GM12878 (cell line): ENCODE data around the gene CDKN2B. TPM values are rescaled to one million over a fixed set of nuclear protein-coding genes. Genes with fewer than 3 reads are reported as not detected.

Experiments
- ATAC-seq: fragments of 200-7000 bp; cut with Tn5 transposase; 3 replicates; pipeline ENCODE4 v1.9.1; 2020; ENCODE audit warnings: mild to moderate bottlenecking, moderate library complexity
- BruUV-seq: library from RNA; stranded (reverse); fragments of 400-500 nt; replicated peaks from 2 replicates; lab custom pipeline; 2021; lab: Mats Ljungman, UMichigan
- CTCF ChIA-PET: fragments of 300-600 bp; sonication (Branson Sonifier 250); formaldehyde crosslinking; extraction: SDS; loops from one replicate; lab custom pipeline; 2021; ENCODE audit warnings: inconsistent platforms; lab: Yijun Ruan, JAX
- POLR2A ChIA-PET: fragments of 350-600 bp; formaldehyde crosslinking; extraction: SDS; loops from one replicate; lab custom pipeline; 2021; ENCODE audit warnings: inconsistent platforms; lab: Charles Lee
- RAD21 ChIA-PET: fragments of 300-600 bp; sonication (Branson Sonifier 250); formaldehyde crosslinking; loops from one replicate; lab custom pipeline; 2023; ENCODE audit warnings: antibody characterized with exemption; ENCODE audit not compliant: unreplicated experiment; lab: Charles Lee
- SMC1A ChIA-PET: fragments of 300-600 bp; sonication (Branson Sonifier 250); formaldehyde crosslinking; loops from one replicate; lab custom pipeline; 2023; ENCODE audit not compliant: unreplicated experiment, uncharacterized antibody; lab: Charles Lee
- DNase-seq: peaks from one replicate; pipeline ENCODE4 v3.0.0-alpha.2; 2011; ENCODE audit warnings: low read depth, low spot score
- FAIRE-seq: peaks from 3 replicates; lab custom pipeline; 2011; peaks lifted over from hg19 to GRCh38; lab: Jason Lieb, UNC
- H2AFZ ChIP-seq: 2 replicates; pipeline ENCODE4 v1.6.0; 2011; ENCODE audit warnings: low read depth, low read length, control low read depth; ENCODE audit not compliant: control insufficient read depth
- H3K27ac ChIP-seq: 2 replicates; pipeline ENCODE4 v1.5.1; 2011; ENCODE audit warnings: control low read depth; ENCODE audit not compliant: control insufficient read depth, insufficient read depth
- H3K27me3 ChIP-seq, 2 experiments: replicated peaks in 1 of 2; 2 replicates each; pipeline versions ENCODE4 v1.6.0 to v1.6.1; 2011; ENCODE audit warnings: low read length in 1 of 2; ENCODE audit not compliant: control insufficient read depth in 2 of 2, insufficient read depth in 2 of 2
- H3K36me3 ChIP-seq, 2 experiments: 2 replicates each; pipeline ENCODE4 v1.5.1; 2011; ENCODE audit warnings: low read length in 1 of 2; ENCODE audit not compliant: control insufficient read depth in 2 of 2, insufficient read depth in 2 of 2
- H3K4me1 ChIP-seq: 2 replicates; pipeline ENCODE4 v1.6.1; 2011; ENCODE audit warnings: mild to moderate bottlenecking, low read length, moderate library complexity, mixed read lengths; ENCODE audit not compliant: control insufficient read depth, insufficient read depth
- H3K4me2 ChIP-seq: 2 replicates; pipeline ENCODE4 v1.6.0; 2011; ENCODE audit warnings: control low read depth; ENCODE audit not compliant: control insufficient read depth, insufficient read depth
- H3K4me3 ChIP-seq: fragments of 200-600 bp; sonication (generic); 2 replicates; pipeline ENCODE4 v1.5.1; 2016
- H3K79me2 ChIP-seq: 2 replicates; pipeline ENCODE4 v1.6.0; 2011; ENCODE audit warnings: low read length; ENCODE audit not compliant: control insufficient read depth, insufficient read depth
- H3K9ac ChIP-seq: 2 replicates; pipeline ENCODE4 v1.8.0; 2011; ENCODE audit warnings: low read length, control low read depth, mixed read lengths; ENCODE audit not compliant: control insufficient read depth, insufficient read depth
- H3K9me3 ChIP-seq: replicated peaks from 3 replicates; pipeline ENCODE4 v1.5.1; 2011; ENCODE audit warnings: mild to moderate bottlenecking, low read length; ENCODE audit not compliant: control insufficient read depth, insufficient read depth
- H4K20me1 ChIP-seq: 2 replicates; pipeline ENCODE4 v1.6.0; 2011; ENCODE audit not compliant: control insufficient read depth, insufficient read depth
- BMI1 ChIP-seq: fragments of 450-650 bp; IDR thresholded peaks from 2 replicates; pipeline ENCODE4 v1.6.1; 2016; ENCODE audit warnings: mild to moderate bottlenecking, moderate library complexity, borderline replicate concordance
- CBFB ChIP-seq: IDR thresholded peaks from 2 replicates; pipeline ENCODE4 v1.6.1; 2016; ENCODE audit warnings: antibody characterized with exemption, low read depth
- CHD4 ChIP-seq: fragments of 200-600 bp; sonication (generic); IDR thresholded peaks from 2 replicates; pipeline ENCODE4 v1.6.1; 2016; ENCODE audit warnings: mild to moderate bottlenecking
- CTCF ChIP-seq, 3 experiments: IDR thresholded peaks in 2 of 3; conservative IDR thresholded peaks in 1 of 3; 2 replicates each; pipeline ENCODE4 v1.5.1; 2011; ENCODE audit warnings: low read depth in 3 of 3, low read length in 3 of 3, mild to moderate bottlenecking in 3 of 3, control low read depth in 2 of 3, moderate library complexity in 2 of 3, inconsistent platforms in 1 of 3, mixed read lengths in 1 of 3; ENCODE audit not compliant: control insufficient read depth in 2 of 3, insufficient read depth in 1 of 3; ENCODE audit errors: extremely low read depth in 1 of 3
- EP300 ChIP-seq, 2 experiments: fragments of 150-350 bp in 1 of 2; IDR thresholded peaks; 2 replicates each; pipeline ENCODE4 v1.6.1; 2011 to 2012; ENCODE audit warnings: low read depth in 2 of 2, low read length in 2 of 2, borderline replicate concordance in 1 of 2, improper control_type of control experiment in 1 of 2, inconsistent platforms in 1 of 2; ENCODE audit not compliant: control insufficient read depth in 1 of 2
- EZH2 ChIP-seq: IDR thresholded peaks from 2 replicates; pipeline ENCODE4 v1.6.1; 2012; ENCODE audit warnings: low read depth, mild to moderate bottlenecking, control low read depth, inconsistent platforms, low read length, borderline replicate concordance; ENCODE audit not compliant: control insufficient read depth
- JUND ChIP-seq: IDR thresholded peaks from 2 replicates; pipeline ENCODE4 v1.6.1; 2012; ENCODE audit warnings: low read depth, mild to moderate bottlenecking, low read length, improper control_type of control experiment, moderate library complexity
- NFIC ChIP-seq: IDR thresholded peaks from 2 replicates; pipeline ENCODE4 v1.6.1; 2012; ENCODE audit warnings: low read depth, mild to moderate bottlenecking, inconsistent platforms, low read length, moderate library complexity
- NR2F1 ChIP-seq: fragments of 450-650 bp; conservative IDR thresholded peaks from 2 replicates; pipeline ENCODE4 v1.6.1; 2017; ENCODE audit warnings: mild to moderate bottlenecking
- PBX3 ChIP-seq: IDR thresholded peaks from 2 replicates; pipeline ENCODE4 v1.6.1; 2011; ENCODE audit warnings: mild to moderate bottlenecking, low read depth, low read length, moderate library complexity; ENCODE audit not compliant: insufficient replicate concordance
- POLR2A ChIP-seq: IDR thresholded peaks from 2 replicates; pipeline ENCODE4 v1.6.1; 2011; ENCODE audit warnings: low read depth, mild to moderate bottlenecking, low read length
- POU2F2 ChIP-seq: IDR thresholded peaks from 3 replicates; pipeline ENCODE4 v1.6.1; 2011; ENCODE audit warnings: low read depth, mild to moderate bottlenecking, low read length, borderline replicate concordance
- RFX5 ChIP-seq: IDR thresholded peaks from 2 replicates; pipeline ENCODE4 v1.6.1; 2011; ENCODE audit warnings: low read depth, low read length, improper control_type of control experiment
- SMAD1 ChIP-seq: fragments of 450-650 bp; IDR thresholded peaks from 2 replicates; pipeline ENCODE4 v1.6.1; 2018; ENCODE audit warnings: mild to moderate bottlenecking, low read depth; ENCODE audit not compliant: partially characterized antibody
- ZNF24 ChIP-seq: fragments of 450-650 bp; IDR thresholded peaks from 2 replicates; pipeline ENCODE4 v1.6.1; 2017; ENCODE audit warnings: antibody characterized with exemption, mild to moderate bottlenecking
- WGBS: methylation state at CpG from one replicate; pipeline ENCODE4 v1.1.6; 2016; ENCODE audit warnings: low lambda C conversion rate; ENCODE audit not compliant: insufficient replicate concordance, insufficient coverage; ENCODE audit errors: missing lambda C conversion rate; 5-methylcytosine and 5-hydroxymethylcytosine counted together
- in situ Hi-C: fragments of 300-500 bp; cut with MboI; formaldehyde crosslinking; loops from 9 replicates; pipeline ENCODE4 v1.14.3; 2018; ENCODE audit warnings: mixed read lengths
- intact Hi-C: fragments of 100-400 bp; cut with micrococcal nuclease; formaldehyde crosslinking; loops from one replicate; pipeline ENCODE4 v1.14.2; 2022; ENCODE audit not compliant: unreplicated experiment
- polyA plus RNA-seq, 11 experiments: library from polyadenylated mRNA; depleted of rRNA in 4 of 11; unstranded in 6 of 11; stranded (reverse) in 5 of 11; fragments of >200 nt; fragmentation: Nextera tagmentation in 4 of 11; fragmentation: Illumina TruSeq in 1 of 11; extraction: Ambion mirVana in 4 of 11; extraction: Trizol in 1 of 11; gene quantifications; 1 replicate in 1 of 11; 2 replicates in 10 of 11; pipeline versions ENCODE4 v1.2.1 to v1.2.3, GENCODE V29; 2011 to 2016; ENCODE audit warnings: inconsistent platforms in 2 of 11, missing spikeins in 2 of 11, low read depth in 1 of 11
- total RNA-seq, 4 experiments: library from RNA; depleted of rRNA in 3 of 4; stranded (reverse); fragments of >200 nt in 3 of 4; fragmentation: Illumina TruSeq in 1 of 4; extraction: Trizol in 1 of 4; gene quantifications; 2 replicates each; pipeline versions ENCODE4 v1.2.1 to v1.2.3, GENCODE V29; 2013 to 2021
- TF ChIP-seq, protein P1 (sequence below): fragments of 450-650 bp; IDR thresholded peaks from 2 replicates; pipeline ENCODE4 v1.6.1; 2017; ENCODE audit warnings: antibody characterized with exemption, mild to moderate bottlenecking, moderate library complexity

CDKN2B gene
- total and polyA plus RNA-seq, 10 of the 15 experiments (the other 5 are each of a cell fraction or from before 2014, with no cell fraction given): 0.03 to 0.47 (median 0.08) TPM; not detected in 1

DNA sequence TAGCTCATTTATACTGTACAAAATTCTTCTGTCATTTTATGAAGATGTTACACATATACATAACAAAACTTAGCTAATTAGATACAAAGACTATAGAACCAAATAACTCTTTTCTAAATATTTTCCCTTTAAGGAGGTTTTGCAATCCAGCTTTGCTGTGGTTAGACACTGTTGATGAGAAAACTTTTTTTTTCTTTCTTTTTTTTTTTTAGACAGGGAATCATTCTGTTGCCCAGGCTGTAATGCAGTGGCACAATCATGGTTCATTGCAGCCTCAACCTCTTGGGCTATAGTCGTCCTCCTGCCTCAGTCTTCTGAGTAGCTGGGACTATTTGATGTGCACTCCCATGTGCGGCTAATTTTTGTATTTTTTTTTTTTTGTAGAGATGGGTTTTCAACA, 38.5 kb upstream of the CDKN2B start:
- H4K20me1 ChIP-seq: no peaks in the 10 kb centered on the region
- CTCF ChIA-PET: interaction anchor here (1.1 to 2.5 kb wide), 4 partner anchors 10 to 234 kb away, joined by 4 to 9 read pairs (median 7); partner anchors contain the start of gene CDKN2B
- in situ Hi-C loops (no loop called here), intact Hi-C loops (no loop called here)
- no peak overlapping the region for H3K4me2 ChIP-seq
- RAD21 ChIA-PET: interaction anchor here (0.9 kb wide), 1 partner anchor 9 kb away, joined by 3 read pairs; no protein-coding TSS in a partner anchor
- DNase-seq (no peak), FAIRE-seq (no peak), ATAC-seq (no peak)
- H3K4me3 ChIP-seq: no peak overlapping the region
- POLR2A ChIA-PET: no interaction called here
- no peaks in the 10 kb centered on the region for H3K27me3 ChIP-seq
- no peak overlapping the region for H2AFZ ChIP-seq
- H3K36me3 ChIP-seq: no peaks in the 10 kb centered on the region
- no peaks in the 10 kb centered on the region for H3K9me3 ChIP-seq
- H3K27ac ChIP-seq: no peak overlapping the region
- 20% methylated on average over 1 of the region's 2 CpGs for WGBS
- SMC1A ChIA-PET: interaction anchor here (0.9 to 1.3 kb wide), 4 partner anchors 8 to 236 kb away, joined by 3 to 5 read pairs (median 4); no protein-coding TSS in a partner anchor
- H3K9ac ChIP-seq: no peak overlapping the region
- no peaks in the 10 kb centered on the region for H3K79me2 ChIP-seq
- no peaks in the 10 kb centered on the region for H3K4me1 ChIP-seq
- BruUV-seq: no TSS peak
- TF ChIP-seq CTCF (IDR thresholded peaks at IDR 0.05 in 2 of 3, conservative IDR thresholded peaks at IDR 0.05 in 1 of 3; ENCODE audit: control insufficient read depth in 2 of 3, extremely low read depth in 1 of 3, insufficient read depth in 1 of 3, low read depth in 3 of 3, low read length in 3 of 3) (no peak), POLR2A (no peak), PBX3 (no peak), POU2F2 (no peak), EZH2 (no peak), JUND (no peak), NFIC (no peak), EP300 (IDR thresholded peaks at IDR 0.05; ENCODE audit: borderline replicate concordance in 1 of 2, control insufficient read depth in 1 of 2, low read depth in 2 of 2, low read length in 2 of 2) (no peak), ZNF24 (no peak), NR2F1 (no peak), CBFB (no peak), RFX5 (no peak), BMI1 (no peak), SMAD1 (no peak), CHD4 (no peak)
- TF ChIP-seq, protein P1, sequence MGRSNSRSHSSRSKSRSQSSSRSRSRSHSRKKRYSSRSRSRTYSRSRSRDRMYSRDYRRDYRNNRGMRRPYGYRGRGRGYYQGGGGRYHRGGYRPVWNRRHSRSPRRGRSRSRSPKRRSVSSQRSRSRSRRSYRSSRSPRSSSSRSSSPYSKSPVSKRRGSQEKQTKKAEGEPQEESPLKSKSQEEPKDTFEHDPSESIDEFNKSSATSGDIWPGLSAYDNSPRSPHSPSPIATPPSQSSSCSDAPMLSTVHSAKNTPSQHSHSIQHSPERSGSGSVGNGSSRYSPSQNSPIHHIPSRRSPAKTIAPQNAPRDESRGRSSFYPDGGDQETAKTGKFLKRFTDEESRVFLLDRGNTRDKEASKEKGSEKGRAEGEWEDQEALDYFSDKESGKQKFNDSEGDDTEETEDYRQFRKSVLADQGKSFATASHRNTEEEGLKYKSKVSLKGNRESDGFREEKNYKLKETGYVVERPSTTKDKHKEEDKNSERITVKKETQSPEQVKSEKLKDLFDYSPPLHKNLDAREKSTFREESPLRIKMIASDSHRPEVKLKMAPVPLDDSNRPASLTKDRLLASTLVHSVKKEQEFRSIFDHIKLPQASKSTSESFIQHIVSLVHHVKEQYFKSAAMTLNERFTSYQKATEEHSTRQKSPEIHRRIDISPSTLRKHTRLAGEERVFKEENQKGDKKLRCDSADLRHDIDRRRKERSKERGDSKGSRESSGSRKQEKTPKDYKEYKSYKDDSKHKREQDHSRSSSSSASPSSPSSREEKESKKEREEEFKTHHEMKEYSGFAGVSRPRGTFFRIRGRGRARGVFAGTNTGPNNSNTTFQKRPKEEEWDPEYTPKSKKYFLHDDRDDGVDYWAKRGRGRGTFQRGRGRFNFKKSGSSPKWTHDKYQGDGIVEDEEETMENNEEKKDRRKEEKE: no peak
